Upper lobe of left lung (tissue), 4 donors: ENCODE data around the gene LARGE1.

ENCODE experiments used
- CTCF ChIP-seq, 6 experiments: fragments of 450-650 bp in 4 of 6; fragments of 200-600 bp in 2 of 6; sonication (generic) in 2 of 6; IDR thresholded peaks; one replicate each; pipeline ENCODE4 v1.5.1; 2016 to 2019; ENCODE audit warnings: antibody characterized with exemption in 6 of 6
- EP300 ChIP-seq, 4 donors: sonication (generic); formaldehyde crosslinking; IDR thresholded peaks; one replicate each; pipeline ENCODE4 v1.5.1; 2017; ENCODE audit warnings: antibody characterized with exemption in 4 of 4, control low read depth in 2 of 4

GRCh38 chr22:33350961-33351360, 569.3 kb downstream of the LARGE1 start:
- TF ChIP-seq CTCF (IDR thresholded peaks at IDR 0.05), result no peak
- no peak for TF ChIP-seq EP300 (IDR thresholded peaks at IDR 0.05)
